Neural cell (in vitro differentiated cells): Measurements from ENCODE around the gene IL20RA.

Source experiments
- CTCF ChIP-seq: fragments of 450-650 bp; IDR thresholded peaks from 2 replicates; pipeline ENCODE4 v1.5.1; 2014; ENCODE audit warnings: antibody characterized with exemption, mild to moderate bottlenecking, moderate library complexity; ENCODE audit not compliant: poor library complexity, severe bottlenecking
- EZH2 ChIP-seq: fragments of 200-600, 300-800 bp; shearing (Covaris generic), sonication (generic); IDR thresholded peaks from 2 replicates; pipeline ENCODE4 v1.6.1; 2014; ENCODE audit warnings: antibody characterized with exemption, low read length, borderline replicate concordance, mild to moderate bottlenecking; ENCODE audit not compliant: insufficient read depth, poor library complexity, severe bottlenecking
- POLR2AphosphoS5 ChIP-seq: IDR thresholded peaks from 2 replicates; pipeline ENCODE4 v1.6.1; 2012
- REST ChIP-seq: IDR thresholded peaks from 2 replicates; pipeline ENCODE4 v1.6.1; 2012; ENCODE audit warnings: borderline replicate concordance

- TF ChIP-seq CTCF (no peak), EZH2 (no peak), REST (no peak), POLR2AphosphoS5 (no peak)
Observed at GRCh38 chr6:137017081-137017480, 27.7 kb downstream of the IL20RA start.
